Lower lobe of right lung (tissue), 2 donors: ENCODE data around the gene CSNK1G2. TPM values are rescaled to one million over a fixed set of nuclear protein-coding genes. Genes with fewer than 3 reads are reported as not detected.

ENCODE experiments used
- ATAC-seq, 2 donors: fragments of 200-7000 bp; cut with Tn5 transposase; one replicate each; pipeline ENCODE4 v1.9.1; 2020 to 2022; ENCODE audit warnings: mild to moderate bottlenecking in 2 of 2, moderate library complexity in 2 of 2
- DNase-seq: peaks from one replicate; pipeline ENCODE4 v3.0.0-alpha.2; 2020
- H3K27ac ChIP-seq: fragments of 200-600 bp; one replicate; pipeline ENCODE4 v1.8.0; 2022
- H3K27me3 ChIP-seq: fragments of 200-600 bp; one replicate; pipeline ENCODE4 v1.8.0; 2022; ENCODE audit warnings: low read depth
- H3K36me3 ChIP-seq: fragments of 200-600 bp; one replicate; pipeline ENCODE4 v1.8.0; 2022; ENCODE audit warnings: mild to moderate bottlenecking
- H3K4me1 ChIP-seq: fragments of 200-600 bp; one replicate; pipeline ENCODE4 v1.8.0; 2022
- H3K4me3 ChIP-seq: fragments of 200-600 bp; one replicate; pipeline ENCODE4 v1.8.0; 2022; ENCODE audit warnings: mild to moderate bottlenecking
- H3K9me3 ChIP-seq: fragments of 200-600 bp; one replicate; pipeline ENCODE4 v1.8.0; 2022
- intact Hi-C: fragments of 100-400 bp; cut with DNase I; formaldehyde crosslinking; loops from one replicate; pipeline ENCODE4 v1.11.0; 2022
- total RNA-seq: library from RNA; stranded (reverse); fragmentation: NEBNext Ultra II Directional; extraction: Animal tissue kit (Norgen Biotek cat#: 25700); gene quantifications from one replicate; pipeline ENCODE4 v1.2.1, GENCODE V29; 2021
- TF ChIP-seq, protein P1 (sequence below): fragments of 200-600 bp; IDR thresholded peaks from one replicate; pipeline ENCODE4 v1.8.0; 2022; ENCODE audit warnings: antibody characterized with exemption, mild to moderate bottlenecking
- donor health status: DM: no; HTN: yes; CAD: no; lungs with severe emphysema.

CSNK1G2 gene
- total RNA-seq, 1 donor from 2014 or later: 55.4 TPM

DNA sequence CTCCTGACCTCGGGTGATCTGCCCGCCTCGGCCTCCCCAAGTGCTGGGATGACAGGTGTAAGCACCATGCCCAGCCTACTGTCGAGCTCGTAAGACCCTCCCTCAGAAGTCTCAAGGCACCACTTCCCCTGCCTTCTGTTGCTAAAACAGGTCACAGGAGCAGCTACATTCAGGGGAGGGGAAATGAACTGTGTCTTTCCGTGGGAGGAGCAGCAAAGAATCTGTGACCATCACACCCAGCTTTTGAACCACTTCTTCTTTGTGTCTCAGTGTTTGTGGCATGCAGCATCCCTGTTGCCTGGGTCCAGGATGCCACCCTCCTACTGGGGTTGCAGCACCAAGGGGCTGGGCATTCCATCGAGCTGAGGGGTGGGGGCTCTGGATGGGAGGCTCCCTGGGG, 7.7 kb upstream of the CSNK1G2 start:
- no peak for ATAC-seq
- Histone ChIP-seq H3K4me3 (no peak overlapping the region), H3K9me3 (no peaks in the 10 kb centered on the region), H3K4me1 (peaks cover 14% of the 10 kb centered on the region), H3K36me3 (no peaks in the 10 kb centered on the region), H3K27me3 (no peaks in the 10 kb centered on the region), H3K27ac (no peak overlapping the region)
- intact Hi-C loops: no loop called here
- DNase-seq: no peak
- TF ChIP-seq, protein P1, sequence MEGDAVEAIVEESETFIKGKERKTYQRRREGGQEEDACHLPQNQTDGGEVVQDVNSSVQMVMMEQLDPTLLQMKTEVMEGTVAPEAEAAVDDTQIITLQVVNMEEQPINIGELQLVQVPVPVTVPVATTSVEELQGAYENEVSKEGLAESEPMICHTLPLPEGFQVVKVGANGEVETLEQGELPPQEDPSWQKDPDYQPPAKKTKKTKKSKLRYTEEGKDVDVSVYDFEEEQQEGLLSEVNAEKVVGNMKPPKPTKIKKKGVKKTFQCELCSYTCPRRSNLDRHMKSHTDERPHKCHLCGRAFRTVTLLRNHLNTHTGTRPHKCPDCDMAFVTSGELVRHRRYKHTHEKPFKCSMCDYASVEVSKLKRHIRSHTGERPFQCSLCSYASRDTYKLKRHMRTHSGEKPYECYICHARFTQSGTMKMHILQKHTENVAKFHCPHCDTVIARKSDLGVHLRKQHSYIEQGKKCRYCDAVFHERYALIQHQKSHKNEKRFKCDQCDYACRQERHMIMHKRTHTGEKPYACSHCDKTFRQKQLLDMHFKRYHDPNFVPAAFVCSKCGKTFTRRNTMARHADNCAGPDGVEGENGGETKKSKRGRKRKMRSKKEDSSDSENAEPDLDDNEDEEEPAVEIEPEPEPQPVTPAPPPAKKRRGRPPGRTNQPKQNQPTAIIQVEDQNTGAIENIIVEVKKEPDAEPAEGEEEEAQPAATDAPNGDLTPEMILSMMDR: no peak

DNA sequence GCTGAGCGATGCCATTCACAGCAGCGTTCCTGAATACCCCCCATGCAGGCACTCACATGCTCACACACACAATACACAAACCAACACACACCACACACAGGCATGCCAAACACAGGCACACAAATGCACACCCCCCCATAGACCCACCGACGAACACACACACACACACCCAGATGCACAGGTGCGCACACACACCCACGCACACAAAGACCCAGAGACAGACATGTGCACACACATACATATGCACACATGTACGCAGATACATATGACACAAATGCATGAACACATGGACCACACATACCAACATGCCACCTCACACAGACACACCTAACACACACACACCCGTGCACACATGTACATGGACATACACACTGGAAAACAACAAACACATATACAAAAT, 7.0 kb upstream of the CSNK1G2 start:
- Histone ChIP-seq H3K27me3 (no peaks in the 10 kb centered on the region), H3K27ac (no peak overlapping the region), H3K9me3 (no peaks in the 10 kb centered on the region), H3K4me3 (no peak overlapping the region), H3K4me1 (peaks cover 12% of the 10 kb centered on the region), H3K36me3 (no peaks in the 10 kb centered on the region)
- ATAC-seq (no peak), DNase-seq (no peak)
- TF ChIP-seq, protein P1: no peak
- intact Hi-C loops: no loop called here

DNA sequence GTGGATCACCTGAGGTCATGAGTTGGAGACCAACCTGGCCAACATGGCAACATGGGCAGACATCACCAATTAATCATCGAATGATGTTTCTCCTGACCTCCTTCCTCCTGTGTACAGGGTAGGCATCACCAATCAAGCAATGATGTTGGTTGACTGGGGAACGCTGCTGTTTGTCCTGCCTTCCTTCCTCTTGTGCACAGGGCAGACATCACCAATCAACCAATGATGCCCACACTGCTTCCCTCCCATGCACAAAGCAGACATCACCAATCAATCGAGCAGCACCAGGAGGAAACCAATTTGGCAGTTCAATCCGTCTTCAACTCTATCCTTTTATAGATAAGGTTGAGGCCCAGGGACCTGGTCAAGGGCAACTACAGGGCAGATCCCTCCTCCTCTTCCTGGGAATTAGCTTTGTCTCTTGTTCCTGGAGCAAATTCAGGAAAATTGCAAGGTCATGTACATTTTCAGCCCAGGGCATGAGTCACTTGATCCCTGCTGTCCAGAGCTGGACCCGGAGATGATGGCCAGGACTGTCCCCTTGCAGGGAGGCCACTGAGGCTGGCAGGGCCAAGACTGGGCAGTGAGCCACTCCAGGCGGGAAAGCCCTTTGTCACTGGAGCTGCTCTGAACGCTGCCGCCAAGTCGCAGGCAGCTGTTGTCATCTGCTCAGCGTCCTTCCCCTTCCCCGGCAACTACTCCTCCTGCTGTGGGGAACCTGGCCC, 5.3 kb upstream of the CSNK1G2 start:
- intact Hi-C loops: no loop called here
- H3K36me3 ChIP-seq: no peaks in the 10 kb centered on the region
- TF ChIP-seq, protein P1: no peak
- DNase-seq: no peak
- H3K9me3 ChIP-seq: no peaks in the 10 kb centered on the region
- H3K27ac ChIP-seq: no peak overlapping the region
- no peak overlapping the region for H3K4me3 ChIP-seq
- peaks cover 10% of the 10 kb centered on the region for H3K4me1 ChIP-seq
- no peak for ATAC-seq
- no peaks in the 10 kb centered on the region for H3K27me3 ChIP-seq

DNA sequence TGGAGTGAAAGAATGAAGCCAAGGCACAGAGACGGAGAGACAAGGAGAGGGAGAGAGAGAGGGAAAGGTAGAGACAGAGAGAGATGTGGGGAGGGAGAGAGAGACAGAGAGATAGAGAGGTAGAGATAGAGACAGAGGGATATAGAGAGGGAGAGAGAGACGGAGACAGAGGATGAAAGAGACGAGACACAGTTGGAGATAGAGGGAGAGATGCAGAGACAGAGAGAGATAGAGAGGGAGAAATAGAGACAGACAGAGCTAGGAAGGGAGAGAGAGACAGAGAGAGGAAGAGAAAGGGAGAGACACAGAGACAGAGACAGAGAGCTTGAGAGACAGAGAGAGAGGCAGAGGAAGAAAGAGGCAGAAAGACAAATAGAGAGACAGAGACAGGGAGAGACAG, 4.5 kb upstream of the CSNK1G2 start:
- DNase-seq: no peak
- ATAC-seq: no peak
- H3K4me1 ChIP-seq: peaks cover 10% of the 10 kb centered on the region
- intact Hi-C loops: no loop called here
- H3K27me3 ChIP-seq: no peaks in the 10 kb centered on the region
- H3K9me3 ChIP-seq: no peaks in the 10 kb centered on the region
- no peaks in the 10 kb centered on the region for H3K36me3 ChIP-seq
- no peak overlapping the region for H3K27ac ChIP-seq
- TF ChIP-seq, protein P1: no peak
- no peak overlapping the region for H3K4me3 ChIP-seq

DNA sequence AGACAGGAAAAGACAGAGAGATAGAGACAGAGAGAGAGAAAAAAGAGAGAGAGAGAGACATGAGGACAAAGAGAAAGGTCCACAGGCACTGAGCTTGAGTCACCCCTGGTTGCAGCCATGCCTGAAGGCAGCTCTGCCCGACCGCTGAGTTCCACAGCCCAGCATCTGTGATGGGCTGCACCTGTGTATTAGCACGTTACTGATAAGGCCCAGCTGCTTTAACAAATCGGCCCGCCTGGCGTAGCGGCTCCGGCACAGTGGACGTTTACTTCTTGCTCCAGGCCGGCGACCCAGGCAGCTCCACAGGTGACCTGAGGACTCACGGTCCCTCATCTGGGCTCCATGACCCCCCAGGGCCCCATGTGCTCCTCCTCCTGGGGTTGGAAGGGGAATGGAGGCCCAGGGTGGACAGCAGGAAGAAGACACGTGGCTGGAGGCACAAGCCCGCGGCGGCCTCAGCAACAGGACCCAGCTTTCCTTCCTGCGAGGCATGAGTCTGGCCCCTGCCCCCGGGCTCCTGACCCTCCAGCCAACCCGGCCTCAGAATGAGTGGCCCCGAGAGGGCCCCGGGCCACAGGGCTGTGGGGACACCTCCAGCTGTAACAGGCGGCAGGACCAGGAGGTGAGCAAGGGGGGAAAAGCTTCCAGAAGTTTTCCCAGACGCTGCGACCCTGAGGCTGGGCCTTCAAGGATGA, 3.9 kb upstream of the CSNK1G2 start:
- TF ChIP-seq, protein P1: no peak
- no peak for DNase-seq

More for the DNA sequence above, 3.9 kb upstream of the CSNK1G2 start:
- no peak for ATAC-seq
- Histone ChIP-seq H3K36me3 (no peaks in the 10 kb centered on the region), H3K4me3 (no peak overlapping the region), H3K27ac (no peak overlapping the region), H3K9me3 (no peaks in the 10 kb centered on the region), H3K27me3 (no peaks in the 10 kb centered on the region), H3K4me1 (peaks cover 10% of the 10 kb centered on the region)
- intact Hi-C loops: no loop called here
